GM21723 (cell line): ENCODE measurements around the gene SORCS2.
"Not testable (repeated sequence)": the region's sequence is repeated elsewhere in the genome, so short reads cannot be mapped to it uniquely, and the experiment has no call there.

ENCODE experiments used
- ATAC-seq: cut with Tn5 transposase; IDR thresholded peaks from one replicate; pipeline ENCODE4 v1.9.1; 2021; ENCODE audit warnings: mild to moderate bottlenecking, moderate library complexity; ENCODE audit not compliant: unreplicated experiment

SORCS2 gene

DNA sequence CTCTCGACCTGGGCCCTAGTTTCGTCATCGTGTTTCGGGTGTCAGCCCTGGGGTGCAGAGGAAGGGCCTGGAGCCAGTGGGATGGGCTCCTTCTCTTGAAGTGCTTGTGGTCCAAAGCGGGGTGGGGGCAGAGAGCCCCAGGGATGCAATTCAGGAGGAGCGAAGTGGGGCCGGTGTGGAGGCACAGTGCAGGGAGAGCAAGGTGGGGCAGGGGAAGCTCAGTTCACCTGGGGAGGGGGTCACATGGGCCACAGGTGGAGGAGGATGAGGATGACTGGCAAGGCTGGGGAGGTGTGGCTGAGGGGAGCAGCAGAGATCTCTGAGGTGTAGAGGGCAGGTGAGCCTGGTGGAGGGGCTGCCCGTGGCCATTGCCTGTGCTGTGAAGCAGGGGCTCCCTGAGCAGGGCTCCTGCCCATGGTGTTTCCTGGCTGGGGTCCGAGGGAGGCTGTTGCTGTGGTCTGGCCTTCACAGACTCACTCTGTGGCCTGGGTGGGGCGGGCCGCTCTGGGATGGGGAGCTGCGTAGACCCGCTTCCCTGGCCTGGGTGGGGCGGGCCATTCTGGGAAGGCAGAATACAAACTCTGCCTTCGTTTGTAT is 6.9 kb downstream of the SORCS2 start:
- ATAC-seq: no peak

DNA sequence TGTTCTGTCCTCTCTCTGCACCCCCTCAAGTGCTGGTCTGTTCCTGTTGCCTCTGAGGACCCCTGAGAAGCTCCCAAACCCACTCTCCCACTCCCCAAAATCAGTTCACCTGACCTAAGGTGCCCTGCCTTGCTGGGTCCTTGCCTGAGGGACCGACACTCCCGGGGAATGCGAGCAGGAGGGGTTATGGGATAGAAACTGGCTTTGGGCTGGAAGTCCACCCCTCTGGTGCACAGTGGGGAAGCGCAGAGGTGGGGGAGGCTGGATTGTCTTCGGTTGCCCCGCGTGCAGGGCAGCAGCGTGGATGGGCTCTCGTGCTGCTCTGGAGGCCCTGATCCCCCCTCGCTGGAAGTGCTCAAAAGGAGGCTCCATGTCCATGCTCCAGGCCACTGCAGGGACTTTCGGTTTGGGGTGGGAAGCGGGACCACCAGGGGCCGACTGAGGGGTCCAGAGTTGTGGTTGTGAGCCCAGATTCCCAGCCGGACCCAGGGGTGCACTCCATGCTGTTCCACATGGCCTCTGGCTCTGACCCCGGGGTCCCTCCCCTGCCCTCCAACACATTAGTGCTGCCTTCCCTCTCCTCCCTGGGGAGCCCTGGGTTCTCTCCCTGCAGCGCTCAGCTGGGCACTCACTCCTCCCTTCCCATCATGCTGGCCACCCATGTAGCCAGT is 7.6 kb downstream of the SORCS2 start:
- ATAC-seq: no peak

DNA sequence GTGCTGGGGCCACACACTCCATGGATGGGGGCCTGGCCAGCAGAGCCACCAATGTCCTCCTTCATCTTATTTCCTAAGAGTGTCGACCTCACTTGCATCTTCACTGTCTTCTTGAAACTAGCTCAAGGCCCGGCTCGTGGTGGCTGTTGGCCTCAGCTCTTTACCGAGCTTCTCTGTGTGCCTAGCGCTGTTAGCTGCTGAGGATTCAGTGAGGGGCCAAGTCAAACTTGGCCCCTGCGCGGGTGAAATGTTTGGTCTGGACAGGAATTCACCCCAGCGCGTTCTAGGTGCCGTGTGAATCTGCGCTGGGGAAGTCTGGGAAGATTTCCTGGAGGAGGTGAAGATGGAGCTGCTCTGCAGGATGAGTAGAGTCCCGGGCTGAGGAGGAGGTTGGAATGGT is 8.5 kb downstream of the SORCS2 start:
- ATAC-seq: no peak

DNA sequence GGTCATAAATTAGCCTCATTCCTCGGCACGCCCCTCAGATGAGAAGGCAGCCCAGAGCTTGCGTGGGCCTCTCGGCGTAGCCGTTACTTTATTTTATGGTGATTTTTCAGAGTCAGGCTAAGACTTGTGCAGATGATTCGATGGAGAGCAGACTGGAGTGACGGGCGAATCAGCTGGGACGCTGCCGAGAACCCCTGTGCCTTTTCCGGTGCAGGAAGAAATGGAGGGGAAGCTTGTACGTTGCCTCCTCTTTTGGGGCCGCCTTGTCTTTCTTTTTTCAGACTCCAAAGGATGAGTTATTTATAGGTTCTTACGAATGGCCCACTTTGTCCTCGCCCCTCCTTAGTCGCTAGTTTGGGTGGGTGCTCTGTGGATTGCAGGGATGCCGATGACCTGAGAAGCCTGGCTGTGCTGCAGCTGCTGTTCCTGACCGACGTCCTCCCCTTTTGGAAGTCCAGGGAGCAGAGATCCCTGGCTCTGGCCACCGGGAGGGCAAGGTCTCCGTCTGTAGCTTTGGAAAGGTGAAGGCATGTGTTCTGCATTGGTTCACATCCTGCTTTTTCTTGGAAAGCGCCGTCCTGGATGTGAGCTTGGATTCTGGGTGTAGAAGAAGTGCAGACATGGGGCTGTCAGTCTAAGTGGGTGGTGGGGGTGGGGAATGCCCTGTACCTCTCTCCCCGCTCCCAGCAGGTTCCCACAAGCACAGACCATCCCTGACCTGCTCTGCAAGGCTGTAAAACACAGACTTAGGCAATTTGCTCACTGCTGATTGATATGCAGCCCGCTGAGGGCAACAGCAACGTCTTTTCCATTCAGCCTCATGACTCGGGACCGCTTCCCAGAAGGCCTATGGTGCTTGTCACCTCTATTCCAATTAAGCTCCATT is 9.3 kb downstream of the SORCS2 start:
- no peak for ATAC-seq

- ATAC-seq: no peak
These were observed 10.1 kb downstream of the SORCS2 start for GRCh38 chr4:7202411-7202810.

GRCh38 chr4:7204656-7205387 is 12.5 kb downstream of the SORCS2 start:
- ATAC-seq: no peak

- ATAC-seq: no peak
These were observed 14.0 kb downstream of the SORCS2 start for GRCh38 chr4:7206385-7206784.

DNA sequence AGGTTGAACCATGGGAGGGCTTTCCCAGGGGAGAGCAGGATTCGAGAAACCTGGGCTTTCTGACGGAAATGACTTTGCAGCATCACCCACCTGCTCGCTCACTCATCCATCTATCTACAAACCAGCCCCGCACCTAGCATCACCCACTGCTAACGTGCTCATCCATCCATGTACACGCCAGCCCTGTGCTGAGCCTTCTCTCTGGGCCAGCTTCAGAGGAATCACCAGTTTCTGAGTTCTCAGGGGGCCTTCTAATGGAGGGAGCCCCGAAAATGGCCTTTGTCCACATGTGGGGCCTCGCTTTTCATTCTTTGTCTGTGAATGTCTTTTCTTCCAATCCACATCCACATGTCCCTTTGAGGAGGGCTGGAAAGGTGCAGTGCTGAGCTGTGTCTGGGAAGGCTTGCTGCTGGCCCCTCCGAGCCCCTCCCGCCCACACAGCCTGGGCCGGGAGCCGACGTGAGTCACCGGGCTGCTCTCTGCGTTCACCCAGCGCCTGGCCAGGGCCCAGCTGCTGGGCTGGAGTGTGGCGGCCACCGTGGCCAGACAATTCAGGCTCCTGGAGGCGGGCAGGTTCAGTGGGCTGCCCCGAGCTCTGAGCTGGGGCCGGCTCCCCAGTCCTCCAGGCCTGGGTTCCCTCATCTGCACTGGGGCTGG is 14.7 kb downstream of the SORCS2 start:
- ATAC-seq: no peak

DNA sequence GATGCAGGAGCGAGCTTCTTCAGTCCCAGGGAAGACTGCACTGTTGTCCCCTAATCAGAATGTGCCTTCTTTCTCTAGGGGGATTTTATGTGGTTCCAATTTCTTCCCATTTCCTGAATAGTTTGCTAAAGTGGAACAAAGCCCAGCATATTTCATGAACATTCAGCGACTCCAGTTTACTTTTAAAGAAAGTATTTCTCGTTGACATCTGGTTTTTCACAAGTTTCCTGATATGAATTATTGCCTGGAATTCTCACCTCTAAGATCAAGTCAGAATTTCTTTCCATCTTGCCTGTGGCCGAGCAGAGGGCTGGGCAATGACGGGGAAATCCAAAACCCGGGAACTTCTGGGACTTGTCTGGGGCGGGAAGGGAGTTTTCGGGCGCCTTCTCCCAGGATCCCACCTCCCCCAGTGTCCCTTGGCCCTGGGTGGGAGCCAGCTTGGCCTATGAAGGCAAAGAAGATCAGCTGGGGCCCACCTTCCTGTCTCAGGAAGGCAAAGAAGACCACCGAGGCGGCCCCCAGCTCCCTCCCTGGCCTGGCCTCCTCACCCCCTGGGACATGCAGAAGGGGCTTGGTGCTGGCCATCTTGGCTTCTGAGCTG is 15.4 kb downstream of the SORCS2 start:
- ATAC-seq: no peak

- ATAC-seq: no peak
These were observed 16.4 kb downstream of the SORCS2 start for GRCh38 chr4:7208509-7209451.

- ATAC-seq: no peak
These were observed 17.4 kb downstream of the SORCS2 start for GRCh38 chr4:7209699-7210098.

- ATAC-seq: no peak
These were observed 18.5 kb downstream of the SORCS2 start for GRCh38 chr4:7210824-7211223.

GRCh38 chr4:7212101-7212674 is 19.9 kb downstream of the SORCS2 start:
- no peak for ATAC-seq

- no peak for ATAC-seq
These were observed 20.6 kb downstream of the SORCS2 start for GRCh38 chr4:7212921-7213320.

DNA sequence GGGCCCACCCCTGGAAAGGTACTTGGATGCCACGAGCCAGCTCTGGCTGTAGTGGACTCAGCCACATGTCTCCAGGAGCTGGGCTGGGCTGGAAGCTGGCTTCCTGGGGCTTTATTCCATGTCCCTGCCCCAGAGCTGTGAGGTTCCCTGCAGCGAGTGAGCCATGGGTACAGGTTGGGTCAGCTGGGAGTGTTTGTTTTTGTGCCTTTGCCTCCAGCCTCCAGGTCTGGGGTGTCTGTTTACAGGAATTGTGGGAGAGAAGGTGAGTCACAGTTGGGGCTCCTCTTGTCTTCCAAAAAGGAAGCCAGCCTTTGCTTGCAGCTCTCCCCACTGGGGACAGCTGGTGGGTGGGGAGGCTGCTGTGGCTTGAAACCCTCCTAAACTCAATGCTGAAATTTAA is 21.5 kb downstream of the SORCS2 start:
- no peak for ATAC-seq

GRCh38 chr4:7214359-7214758 is 22.0 kb downstream of the SORCS2 start:
- no peak for ATAC-seq

- ATAC-seq: not testable (repeated sequence)
These were observed 22.8 kb downstream of the SORCS2 start for GRCh38 chr4:7215187-7215586.

GRCh38 chr4:7217039-7217438 is 24.7 kb downstream of the SORCS2 start:
- ATAC-seq: no peak
